HEK293T (cell line): ENCODE data around the gene EVC2.

Experiments
- CTCF ChIA-PET: fragments of 350-600 bp; formaldehyde crosslinking; extraction: SDS; loops from one replicate; lab custom pipeline; 2021; ENCODE audit warnings: antibody characterized with exemption, inconsistent platforms; lab: Yijun Ruan, JAX
- POLR2A ChIA-PET: fragments of 350-600 bp; formaldehyde crosslinking; extraction: SDS; loops from one replicate; lab custom pipeline; 2020; ENCODE audit warnings: antibody characterized with exemption, inconsistent platforms; lab: Yijun Ruan, JAX
- DNase-seq: peaks from one replicate; pipeline ENCODE4 v3.0.0; 2012; ENCODE audit warnings: mixed read lengths; ENCODE audit errors: extremely low spot score
- ARNT ChIP-seq: fragments of 450-650 bp; IDR thresholded peaks from 2 replicates; pipeline ENCODE4 v1.6.1; 2017; ENCODE audit warnings: mild to moderate bottlenecking
- BHLHE40 ChIP-seq: fragments of 450-650 bp; IDR thresholded peaks from 2 replicates; pipeline ENCODE4 v1.6.1; 2016; ENCODE audit warnings: mild to moderate bottlenecking, moderate library complexity, borderline replicate concordance
- CTBP1 ChIP-seq: fragments of 450-650 bp; IDR thresholded peaks from 2 replicates; pipeline ENCODE4 v1.6.1; 2016; ENCODE audit warnings: borderline replicate concordance
- ELF4 ChIP-seq: fragments of 450-650 bp; IDR thresholded peaks from 2 replicates; pipeline ENCODE4 v1.6.1; 2017; ENCODE audit warnings: antibody characterized with exemption
- FOXA1 ChIP-seq: fragments of 450-650 bp; IDR thresholded peaks from 2 replicates; pipeline ENCODE4 v1.6.1; 2016; ENCODE audit warnings: mild to moderate bottlenecking
- FOXK2 ChIP-seq: fragments of 450-650 bp; IDR thresholded peaks from 2 replicates; pipeline ENCODE4 v1.6.1; 2016; ENCODE audit warnings: mild to moderate bottlenecking
- FOXM1 ChIP-seq: fragments of 450-650 bp; IDR thresholded peaks from 2 replicates; pipeline ENCODE4 v1.6.1; 2017; ENCODE audit warnings: mild to moderate bottlenecking, borderline replicate concordance
- HDGF ChIP-seq: fragments of 450-650 bp; IDR thresholded peaks from 2 replicates; pipeline ENCODE4 v1.6.1; 2017; ENCODE audit warnings: antibody characterized with exemption, borderline replicate concordance
- L3MBTL2 ChIP-seq: fragments of 450-650 bp; conservative IDR thresholded peaks from 2 replicates; pipeline ENCODE4 v1.6.1; 2016; ENCODE audit warnings: mild to moderate bottlenecking
- LEF1 ChIP-seq: fragments of 450-650 bp; IDR thresholded peaks from 2 replicates; pipeline ENCODE4 v1.6.1; 2017; ENCODE audit warnings: mild to moderate bottlenecking, borderline replicate concordance
- NFRKB ChIP-seq: fragments of 450-650 bp; IDR thresholded peaks from 2 replicates; pipeline ENCODE4 v1.6.1; 2016; ENCODE audit warnings: mild to moderate bottlenecking, moderate library complexity
- PKNOX1 ChIP-seq: fragments of 450-650 bp; IDR thresholded peaks from 2 replicates; pipeline ENCODE4 v1.6.1; 2016
- SP1 ChIP-seq: fragments of 450-650 bp; IDR thresholded peaks from 2 replicates; pipeline ENCODE4 v1.6.1; 2017
- SUZ12 ChIP-seq: fragments of 450-650 bp; IDR thresholded peaks from 2 replicates; pipeline ENCODE4 v1.6.1; 2016; ENCODE audit warnings: mild to moderate bottlenecking
- TARDBP ChIP-seq: fragments of 450-650 bp; IDR thresholded peaks from 2 replicates; pipeline ENCODE4 v1.6.1; 2016
- ZNF384 ChIP-seq: fragments of 450-650 bp; IDR thresholded peaks from 2 replicates; pipeline ENCODE4 v1.6.1; 2016

EVC2 gene

GRCh38 chr4:5647351-5647750, 61.0 kb downstream of the EVC2 start:
- POLR2A ChIA-PET, result no interaction called here

GRCh38 chr4:5640096-5640495, 68.3 kb downstream of the EVC2 start:
- no peak for DNase-seq
- no peak for TF ChIP-seq LEF1
- TF ChIP-seq ELF4, result no peak
- no peak for TF ChIP-seq SUZ12
- no peak for TF ChIP-seq ZNF384
- TF ChIP-seq ARNT, result no peak
- no peak for TF ChIP-seq NFRKB
- TF ChIP-seq SP1, result no peak
- no peak for TF ChIP-seq FOXM1
- no peak for TF ChIP-seq FOXA1
- TF ChIP-seq L3MBTL2, result no peak
- TF ChIP-seq HDGF, result no peak
- TF ChIP-seq TARDBP, result no peak
- TF ChIP-seq CTBP1, result no peak
- TF ChIP-seq PKNOX1, result no peak
- no peak for TF ChIP-seq FOXK2
- TF ChIP-seq BHLHE40, result no peak
- CTCF ChIA-PET, result no interaction called here
- POLR2A ChIA-PET, result no interaction called here

More at GRCh38 chr4:5647351-5647750, 61.0 kb downstream of the EVC2 start:
- no peak for DNase-seq
- CTCF ChIA-PET, result no interaction called here
- TF ChIP-seq PKNOX1 (no peak), FOXK2 (no peak), CTBP1 (no peak), NFRKB (no peak), ELF4 (no peak), SP1 (no peak), L3MBTL2 (no peak), FOXA1 (no peak), SUZ12 (no peak), BHLHE40 (no peak), ZNF384 (no peak), LEF1 (no peak), HDGF (no peak), ARNT (no peak), TARDBP (no peak), FOXM1 (no peak)

GRCh38 chr4:5639556-5639955, 68.8 kb downstream of the EVC2 start:
- ChIA-PET POLR2A (no interaction called here), CTCF (no interaction called here)
- TF ChIP-seq LEF1 (no peak), ZNF384 (no peak), SP1 (no peak), FOXK2 (no peak), HDGF (no peak), ELF4 (no peak), FOXA1 (no peak), NFRKB (no peak), CTBP1 (no peak), PKNOX1 (no peak), L3MBTL2 (no peak), BHLHE40 (no peak), TARDBP (no peak), SUZ12 (no peak)
- no peak for DNase-seq

GRCh38 chr4:5638976-5639375, 69.4 kb downstream of the EVC2 start:
- POLR2A ChIA-PET, result no interaction called here
- CTCF ChIA-PET, result no interaction called here
- DNase-seq, result no peak
- TF ChIP-seq ELF4, result no peak
- no peak for TF ChIP-seq FOXK2
- no peak for TF ChIP-seq ARNT
- TF ChIP-seq SUZ12, result no peak
- no peak for TF ChIP-seq NFRKB
- no peak for TF ChIP-seq FOXM1
- no peak for TF ChIP-seq TARDBP
- no peak for TF ChIP-seq FOXA1
- TF ChIP-seq CTBP1, result no peak
- TF ChIP-seq SP1, result no peak
- no peak for TF ChIP-seq LEF1
- no peak for TF ChIP-seq HDGF

GRCh38 chr4:5638316-5638715, 70.0 kb downstream of the EVC2 start:
- ChIA-PET CTCF (no interaction called here), POLR2A (no interaction called here)
- TF ChIP-seq CTBP1, result no peak
- no peak for DNase-seq

- ChIA-PET CTCF (no interaction called here), POLR2A (no interaction called here)
- no peak for TF ChIP-seq FOXA1
- TF ChIP-seq HDGF, result no peak
- no peak for TF ChIP-seq ELF4
- no peak for TF ChIP-seq NFRKB
- TF ChIP-seq BHLHE40, result no peak
- no peak for TF ChIP-seq L3MBTL2
- TF ChIP-seq SP1, result no peak
- TF ChIP-seq FOXK2, result no peak
- no peak for TF ChIP-seq PKNOX1
- no peak for TF ChIP-seq SUZ12
- TF ChIP-seq LEF1, result no peak
- TF ChIP-seq TARDBP, result no peak
- no peak for TF ChIP-seq ZNF384
- TF ChIP-seq FOXM1, result no peak
- DNase-seq, result no peak
Measured at GRCh38 chr4:5636766-5637670, 71.3 kb downstream of the EVC2 start.
